GM23338 (cell line): ENCODE measurements around the gene EGFR. TPM values are rescaled to one million over a fixed set of nuclear protein-coding genes. Genes with fewer than 3 reads are reported as not detected.

ENCODE experiments used
- CTCF ChIP-seq, 2 experiments: fragments of 200-600 bp in 1 of 2; sonication (generic) in 1 of 2; conservative IDR thresholded peaks; 2 replicates each; pipeline versions ENCODE4 v1.5.1 to v1.6.1; 2016 to 2017; ENCODE audit warnings: antibody characterized with exemption in 2 of 2, low read depth in 2 of 2, mild to moderate bottlenecking in 2 of 2, moderate library complexity in 1 of 2
- REST ChIP-seq: IDR thresholded peaks from one replicate; pipeline ENCODE4 v1.6.1; 2018; ENCODE audit warnings: antibody characterized with exemption; ENCODE audit not compliant: unreplicated experiment
- ZNF462 ChIP-seq: fragments of 250-450 bp; sonication (Bioruptor Pico); IDR thresholded peaks from 2 replicates; pipeline ENCODE4 v1.5.0; 2020; ENCODE audit warnings: mild to moderate bottlenecking, moderate library complexity
- polyA plus RNA-seq: library from polyadenylated mRNA; unstranded; fragments of >200 nt; fragmentation: Nextera tagmentation; extraction: Ambion mirVana; gene quantifications from 2 replicates; pipeline ENCODE4 v1.2.1, GENCODE V29; 2016
- total RNA-seq: library from RNA; depleted of rRNA; stranded (reverse); fragments of >200 nt; shearing (Covaris generic); gene quantifications from 2 replicates; pipeline ENCODE4 v1.2.3, GENCODE V29; 2014

EGFR gene
- total and polyA plus RNA-seq, 2 experiments from 2014 or later = 1.5 to 4.5 TPM

GRCh38 chr7:55016746-55017090, 2.1 kb upstream of the EGFR start (continued):
- TF ChIP-seq ZNF462 (no peak), REST (no peak), CTCF (conservative IDR thresholded peaks at IDR 0.05; ENCODE audit: low read depth in 2 of 2) (no peak)
